Measurements from ENCODE around the gene C1orf198. TPM values are rescaled to one million over a fixed set of nuclear protein-coding genes. Genes with fewer than 3 reads are reported as not detected.
A peak's percentile ranks its signal among the peaks of the same experiment; 100 is the strongest.

Gene C1orf198
- total RNA-seq, 1 donor from 2014 or later, result 159 TPM

DNA sequence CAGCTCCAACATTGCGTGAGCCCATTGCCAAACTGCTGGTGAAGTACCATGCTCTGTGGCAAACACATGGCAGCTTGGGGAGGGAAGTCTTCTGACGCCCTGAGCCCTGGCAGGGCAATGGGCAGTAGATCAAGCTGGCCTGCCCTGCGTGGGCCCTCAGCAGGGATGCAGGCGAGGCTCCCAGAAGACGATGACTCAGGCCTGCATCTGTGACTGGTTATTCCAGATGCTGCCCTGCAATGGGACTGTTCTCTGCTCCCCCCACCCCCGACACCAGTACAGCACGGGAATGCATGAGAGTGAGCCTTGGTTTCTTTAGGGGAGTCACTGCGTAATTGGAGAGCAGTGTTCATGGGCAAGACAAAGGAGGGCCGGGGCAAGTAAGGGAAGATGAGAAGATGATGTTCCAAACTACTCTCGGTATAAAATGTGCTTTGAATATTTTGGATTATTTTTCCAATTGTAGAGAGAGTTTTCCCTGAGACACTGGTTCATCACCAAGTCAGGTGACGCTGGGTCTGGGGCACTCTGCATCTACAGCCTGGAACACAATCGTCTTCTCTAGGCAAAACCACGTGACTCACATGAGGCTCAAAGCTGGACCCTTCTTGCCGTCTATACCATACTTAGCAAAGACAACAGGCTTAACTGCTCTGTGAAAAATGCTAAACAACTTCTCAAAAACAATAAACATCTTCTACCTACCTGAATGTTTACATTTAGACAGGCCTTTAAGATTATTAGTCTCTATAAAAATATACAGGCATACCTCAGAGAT is 9.0 kb upstream of the C1orf198 start:
- no peaks in the 10 kb centered on the region for H3K36me3 ChIP-seq
- ATAC-seq (no peak), DNase-seq (no peak)
- intact Hi-C loops (cut with DNase I), result no loop called here
- TF ChIP-seq, protein P1, sequence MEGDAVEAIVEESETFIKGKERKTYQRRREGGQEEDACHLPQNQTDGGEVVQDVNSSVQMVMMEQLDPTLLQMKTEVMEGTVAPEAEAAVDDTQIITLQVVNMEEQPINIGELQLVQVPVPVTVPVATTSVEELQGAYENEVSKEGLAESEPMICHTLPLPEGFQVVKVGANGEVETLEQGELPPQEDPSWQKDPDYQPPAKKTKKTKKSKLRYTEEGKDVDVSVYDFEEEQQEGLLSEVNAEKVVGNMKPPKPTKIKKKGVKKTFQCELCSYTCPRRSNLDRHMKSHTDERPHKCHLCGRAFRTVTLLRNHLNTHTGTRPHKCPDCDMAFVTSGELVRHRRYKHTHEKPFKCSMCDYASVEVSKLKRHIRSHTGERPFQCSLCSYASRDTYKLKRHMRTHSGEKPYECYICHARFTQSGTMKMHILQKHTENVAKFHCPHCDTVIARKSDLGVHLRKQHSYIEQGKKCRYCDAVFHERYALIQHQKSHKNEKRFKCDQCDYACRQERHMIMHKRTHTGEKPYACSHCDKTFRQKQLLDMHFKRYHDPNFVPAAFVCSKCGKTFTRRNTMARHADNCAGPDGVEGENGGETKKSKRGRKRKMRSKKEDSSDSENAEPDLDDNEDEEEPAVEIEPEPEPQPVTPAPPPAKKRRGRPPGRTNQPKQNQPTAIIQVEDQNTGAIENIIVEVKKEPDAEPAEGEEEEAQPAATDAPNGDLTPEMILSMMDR (IDR thresholded peaks at IDR 0.05), result no peak
- peaks cover 5% of the 10 kb centered on the region for H3K27me3 ChIP-seq
- peaks cover 9% of the 10 kb centered on the region for H3K4me1 ChIP-seq
- no peaks in the 10 kb centered on the region for H3K9me3 ChIP-seq
- H3K27ac ChIP-seq, result no peak overlapping the region
- H3K4me3 ChIP-seq, result no peak overlapping the region

GRCh38 chr1:230876660-230877059 is 8.3 kb upstream of the C1orf198 start:
- H3K27ac ChIP-seq, result no peak overlapping the region
- ATAC-seq, result no peak

GRCh38 chr1:230875370-230875769 is 7.0 kb upstream of the C1orf198 start:
- TF ChIP-seq, protein P1 (IDR thresholded peaks at IDR 0.05), result no peak
- no peaks in the 10 kb centered on the region for H3K36me3 ChIP-seq
- H3K27ac ChIP-seq, result no peak overlapping the region
- peaks cover 9% of the 10 kb centered on the region for H3K4me1 ChIP-seq
- H3K9me3 ChIP-seq, result no peaks in the 10 kb centered on the region
- no peak overlapping the region for H3K4me3 ChIP-seq
- intact Hi-C loops (cut with DNase I), result no loop called here
- no peak for ATAC-seq
- DNase-seq, result no peak
- peaks cover 4% of the 10 kb centered on the region for H3K27me3 ChIP-seq

More at GRCh38 chr1:230876660-230877059, 8.3 kb upstream of the C1orf198 start:
- TF ChIP-seq, protein P1 (IDR thresholded peaks at IDR 0.05), result no peak
- intact Hi-C loops (cut with DNase I), result no loop called here
- Histone ChIP-seq H3K4me3 (no peak overlapping the region), H3K36me3 (no peaks in the 10 kb centered on the region), H3K9me3 (no peaks in the 10 kb centered on the region), H3K27me3 (peaks cover 5% of the 10 kb centered on the region), H3K4me1 (peaks cover 9% of the 10 kb centered on the region)
- no peak for DNase-seq

DNA sequence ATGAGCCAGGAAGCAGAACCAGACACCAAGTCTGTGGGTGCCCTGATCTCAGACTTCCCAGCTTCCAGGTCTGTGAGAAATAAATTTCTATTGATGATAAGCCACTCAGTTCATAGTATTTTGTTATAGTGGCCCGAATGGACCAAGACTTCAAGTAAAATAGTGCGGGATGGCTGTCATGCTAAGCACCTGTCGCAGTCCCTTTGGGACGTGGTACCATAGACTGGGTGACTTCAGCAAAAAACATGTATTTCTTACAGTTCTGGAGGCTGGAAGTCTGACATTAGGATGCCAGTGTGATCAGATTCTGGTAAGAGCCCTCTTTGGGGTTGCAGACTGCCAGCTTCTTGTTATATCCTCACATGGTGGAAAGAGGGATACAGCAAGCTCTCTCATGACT is 2.6 kb upstream of the C1orf198 start:
- Histone ChIP-seq H3K9me3 (no peaks in the 10 kb centered on the region), H3K4me1 (peaks cover 5% of the 10 kb centered on the region), H3K27ac (no peak overlapping the region), H3K36me3 (no peaks in the 10 kb centered on the region), H3K27me3 (no peaks in the 10 kb centered on the region), H3K4me3 (no peak overlapping the region)
- TF ChIP-seq, protein P1 (IDR thresholded peaks at IDR 0.05), result no peak
- intact Hi-C loops (cut with DNase I), result no loop called here
- ATAC-seq (no peak), DNase-seq (no peak)

- Histone ChIP-seq H3K4me3 (peak overlapping the region; percentile 94), H3K27ac (peak overlapping the region; percentile 82), H3K27me3 (no peaks in the 10 kb centered on the region), H3K9me3 (no peaks in the 10 kb centered on the region), H3K4me1 (peaks cover 11% of the 10 kb centered on the region), H3K36me3 (no peaks in the 10 kb centered on the region)
- intact Hi-C loops (cut with DNase I), result no loop called here
- ATAC-seq, result no peak
- TF ChIP-seq, protein P1 (IDR thresholded peaks at IDR 0.05), result no peak
- DNase-seq, result no peak
Observed at GRCh38 chr1:230869500-230869899, 1.2 kb upstream of the C1orf198 start.
